Stimulated activated memory B cell treated with anti-CD40 and anti-IgM and Interleukin-4, amounts not matched to agents 10 μg/mL and 1 μg/mL and 100 μg/mL, for 72 hours (primary cell): ENCODE results near the gene ZNF219.

Experiments used
- ATAC-seq: fragments of 150-1000 bp; cut with Tn5 transposase; 2 replicates; pipeline ENCODE4 v1.10.0; 2021
- H3K27ac Mint-ChIP-seq: one replicate; pipeline ENCODE4 v1.8.0; 2022; ENCODE audit warnings: mild to moderate bottlenecking, mixed read lengths
- H3K27me3 Mint-ChIP-seq: one replicate; pipeline ENCODE4 v1.8.0; 2022; ENCODE audit warnings: mixed read lengths
- H3K36me3 Mint-ChIP-seq: one replicate; pipeline ENCODE4 v1.8.0; 2022; ENCODE audit warnings: mixed read lengths
- H3K4me1 Mint-ChIP-seq: one replicate; pipeline ENCODE4 v1.8.0; 2022; ENCODE audit warnings: mixed read lengths
- H3K4me3 Mint-ChIP-seq: one replicate; pipeline ENCODE4 v1.8.0; 2022; ENCODE audit warnings: mild to moderate bottlenecking, moderate library complexity, mixed read lengths
- H3K9me3 Mint-ChIP-seq: one replicate; pipeline ENCODE4 v1.8.0; 2022; ENCODE audit warnings: mixed read lengths

ZNF219 gene

GRCh38 chr14:21083565-21084325, 14.7 kb downstream of the ZNF219 start:
- no peak overlapping the region for H3K4me3 Mint-ChIP-seq
- peaks cover 16% of the 10 kb centered on the region for H3K27me3 Mint-ChIP-seq
- no peak overlapping the region for H3K27ac Mint-ChIP-seq
- no peak for ATAC-seq
- no peaks in the 10 kb centered on the region for H3K36me3 Mint-ChIP-seq
- peaks cover 14% of the 10 kb centered on the region for H3K4me1 Mint-ChIP-seq
- H3K9me3 Mint-ChIP-seq: no peaks in the 10 kb centered on the region

GRCh38 chr14:21081521-21082142, 16.8 kb downstream of the ZNF219 start:
- Mint-ChIP-seq H3K27me3 (peaks cover 16% of the 10 kb centered on the region), H3K36me3 (no peaks in the 10 kb centered on the region), H3K4me1 (peaks cover 9% of the 10 kb centered on the region), H3K9me3 (no peaks in the 10 kb centered on the region), H3K27ac (no peak overlapping the region), H3K4me3 (no peak overlapping the region)
- no peak for ATAC-seq

DNA sequence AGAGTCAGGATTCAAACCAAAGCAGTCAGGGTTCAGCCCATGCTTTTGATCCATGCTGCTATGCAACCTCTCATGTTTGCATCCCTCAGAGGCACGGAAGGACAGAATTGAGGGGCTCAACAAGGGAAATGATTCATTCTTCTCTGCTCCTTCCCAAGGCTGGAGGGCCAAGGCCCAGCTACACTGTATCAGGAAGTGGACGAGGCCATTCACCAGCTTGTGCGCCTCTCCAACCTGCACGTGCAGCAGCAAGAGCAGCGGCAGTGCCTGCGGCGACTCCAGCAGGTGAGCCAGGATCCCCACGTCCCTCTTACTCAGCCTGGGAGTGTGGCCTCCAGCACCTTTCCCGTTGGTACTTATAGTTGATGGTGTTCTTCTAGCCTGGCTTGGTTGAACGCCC, 19.7 kb downstream of the ZNF219 start:
- H3K9me3 Mint-ChIP-seq: no peaks in the 10 kb centered on the region
- no peak for ATAC-seq
- peaks cover 5% of the 10 kb centered on the region for H3K4me1 Mint-ChIP-seq
- no peaks in the 10 kb centered on the region for H3K36me3 Mint-ChIP-seq
- peaks cover 41% of the 10 kb centered on the region for H3K27me3 Mint-ChIP-seq
- H3K4me3 Mint-ChIP-seq: no peak overlapping the region
- no peak overlapping the region for H3K27ac Mint-ChIP-seq

DNA sequence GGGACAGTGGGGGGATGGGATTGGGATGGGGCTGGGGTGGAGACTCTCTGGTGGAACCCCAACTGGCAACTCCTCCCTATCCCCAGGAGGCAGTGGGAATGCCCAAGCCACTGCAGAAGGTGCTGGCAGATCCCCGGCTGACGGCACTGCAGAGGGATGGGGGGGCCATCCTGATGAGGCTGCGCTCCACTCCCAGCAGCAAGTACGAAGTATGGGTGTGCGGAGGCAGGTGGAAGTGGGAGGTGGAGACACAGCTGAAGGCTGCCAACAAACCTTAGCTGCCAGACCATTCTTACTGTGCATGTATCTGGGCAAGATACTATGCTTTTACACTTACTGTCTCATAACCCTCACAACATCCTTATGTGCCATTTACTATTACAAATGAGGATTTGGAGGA, 20.2 kb downstream of the ZNF219 start:
- Mint-ChIP-seq H3K4me1 (peaks cover 5% of the 10 kb centered on the region), H3K4me3 (no peak overlapping the region), H3K27me3 (peaks cover 45% of the 10 kb centered on the region), H3K36me3 (no peaks in the 10 kb centered on the region), H3K9me3 (no peaks in the 10 kb centered on the region), H3K27ac (no peak overlapping the region)
- ATAC-seq: no peak

- no peak overlapping the region for H3K27ac Mint-ChIP-seq
- H3K4me3 Mint-ChIP-seq: no peak overlapping the region
- H3K36me3 Mint-ChIP-seq: no peaks in the 10 kb centered on the region
- no peaks in the 10 kb centered on the region for H3K9me3 Mint-ChIP-seq
- ATAC-seq: no peak
- peaks cover 47% of the 10 kb centered on the region for H3K27me3 Mint-ChIP-seq
- H3K4me1 Mint-ChIP-seq: peaks cover 6% of the 10 kb centered on the region
Observed at GRCh38 chr14:21077672-21078071, 20.8 kb downstream of the ZNF219 start.

DNA sequence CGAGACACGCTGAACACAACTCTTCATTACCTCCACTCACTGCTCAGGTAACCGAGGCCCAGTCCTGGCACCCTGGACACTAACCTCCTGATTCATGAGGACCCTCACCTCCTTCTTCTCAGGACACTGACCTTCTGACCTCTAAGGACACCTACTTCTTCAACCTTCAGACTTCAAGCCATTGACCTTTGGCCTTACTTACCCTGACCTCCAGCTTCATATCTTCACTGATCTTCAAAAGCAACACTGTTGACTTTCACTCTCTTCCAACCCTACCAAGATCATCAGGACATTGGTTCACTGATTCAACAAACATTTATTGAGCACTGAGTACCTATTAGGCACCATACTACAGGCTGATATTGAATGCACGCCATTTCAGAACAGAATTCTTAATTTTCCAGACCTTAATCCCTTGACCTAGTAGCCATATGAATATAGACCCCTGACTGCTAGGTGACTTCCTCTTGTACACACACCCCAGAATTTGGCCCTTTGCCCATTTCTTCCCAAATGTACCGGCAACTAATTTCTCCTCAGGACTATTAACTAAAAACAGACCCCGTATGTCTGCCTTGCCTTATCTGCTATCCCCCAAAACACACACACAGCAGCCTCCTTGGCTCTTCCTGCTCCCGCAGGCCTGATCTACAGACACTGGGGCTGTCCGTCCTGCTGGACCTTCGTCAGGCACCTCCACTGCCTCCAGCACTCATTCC, 22.6 kb downstream of the ZNF219 start:
- H3K4me1 Mint-ChIP-seq: peaks cover 24% of the 10 kb centered on the region
- no peak for ATAC-seq
- no peaks in the 10 kb centered on the region for H3K9me3 Mint-ChIP-seq
- H3K27me3 Mint-ChIP-seq: peaks cover 35% of the 10 kb centered on the region
- H3K27ac Mint-ChIP-seq: no peak overlapping the region
- H3K4me3 Mint-ChIP-seq: no peak overlapping the region
- no peaks in the 10 kb centered on the region for H3K36me3 Mint-ChIP-seq

DNA sequence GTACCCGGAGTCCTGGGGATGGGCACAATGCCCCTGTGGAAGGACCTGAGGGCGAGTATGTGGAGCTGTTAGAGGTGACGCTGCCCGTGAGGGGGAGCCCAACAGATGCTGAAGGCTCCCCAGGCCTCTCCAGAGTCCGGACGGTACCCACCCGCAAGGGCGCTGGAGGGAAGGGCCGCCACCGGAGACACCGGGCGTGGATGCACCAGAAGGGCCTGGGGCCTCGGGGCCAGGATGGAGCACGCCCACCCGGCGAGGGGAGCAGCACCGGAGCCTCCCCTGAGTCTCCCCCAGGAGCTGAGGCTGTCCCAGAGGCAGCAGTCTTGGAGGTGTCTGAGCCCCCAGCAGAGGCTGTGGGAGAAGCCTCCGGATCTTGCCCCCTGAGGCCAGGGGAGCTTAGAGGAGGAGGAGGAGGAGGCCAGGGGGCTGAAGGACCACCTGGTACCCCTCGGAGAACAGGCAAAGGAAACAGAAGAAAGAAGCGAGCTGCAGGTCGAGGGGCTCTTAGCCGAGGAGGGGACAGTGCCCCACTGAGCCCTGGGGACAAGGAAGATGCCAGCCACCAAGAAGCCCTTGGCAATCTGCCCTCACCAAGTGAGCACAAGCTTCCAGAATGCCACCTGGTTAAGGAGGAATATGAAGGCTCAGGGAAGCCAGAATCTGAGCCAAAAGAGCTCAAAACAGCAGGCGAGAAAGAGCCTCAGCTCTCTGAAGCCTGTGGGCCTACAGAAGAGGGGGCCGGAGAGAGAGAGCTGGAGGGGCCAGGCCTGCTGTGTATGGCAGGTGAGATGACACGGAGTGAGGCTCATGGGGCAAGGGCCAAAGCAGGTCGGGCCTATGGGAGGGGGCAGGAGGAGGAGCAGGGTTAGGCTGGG, 23.8 kb downstream of the ZNF219 start:
- Mint-ChIP-seq H3K27ac (no peak overlapping the region), H3K27me3 (peaks cover 39% of the 10 kb centered on the region), H3K4me3 (no peak overlapping the region), H3K36me3 (no peaks in the 10 kb centered on the region), H3K9me3 (no peaks in the 10 kb centered on the region), H3K4me1 (peaks cover 32% of the 10 kb centered on the region)
- no peak for ATAC-seq

GRCh38 chr14:21073921-21074320, 24.5 kb downstream of the ZNF219 start:
- peaks cover 39% of the 10 kb centered on the region for H3K4me1 Mint-ChIP-seq
- H3K27ac Mint-ChIP-seq: no peak overlapping the region
- no peaks in the 10 kb centered on the region for H3K9me3 Mint-ChIP-seq
- no peaks in the 10 kb centered on the region for H3K36me3 Mint-ChIP-seq
- no peak for ATAC-seq
- H3K27me3 Mint-ChIP-seq: peaks cover 46% of the 10 kb centered on the region
- no peak overlapping the region for H3K4me3 Mint-ChIP-seq

- Mint-ChIP-seq H3K36me3 (no peaks in the 10 kb centered on the region), H3K4me1 (peaks cover 48% of the 10 kb centered on the region), H3K4me3 (no peak overlapping the region), H3K9me3 (no peaks in the 10 kb centered on the region), H3K27me3 (peaks cover 54% of the 10 kb centered on the region), H3K27ac (no peak overlapping the region)
- no peak for ATAC-seq
Observed at GRCh38 chr14:21072781-21073339, 25.6 kb downstream of the ZNF219 start.

GRCh38 chr14:21072031-21072473, 26.4 kb downstream of the ZNF219 start:
- H3K27me3 Mint-ChIP-seq: peaks cover 54% of the 10 kb centered on the region
- H3K4me3 Mint-ChIP-seq: peak overlapping the region; percentile 77
- no peaks in the 10 kb centered on the region for H3K36me3 Mint-ChIP-seq
- H3K4me1 Mint-ChIP-seq: peaks cover 42% of the 10 kb centered on the region
- no peaks in the 10 kb centered on the region for H3K9me3 Mint-ChIP-seq
- ATAC-seq: no peak
- peak overlapping the region; percentile 13 for H3K27ac Mint-ChIP-seq

DNA sequence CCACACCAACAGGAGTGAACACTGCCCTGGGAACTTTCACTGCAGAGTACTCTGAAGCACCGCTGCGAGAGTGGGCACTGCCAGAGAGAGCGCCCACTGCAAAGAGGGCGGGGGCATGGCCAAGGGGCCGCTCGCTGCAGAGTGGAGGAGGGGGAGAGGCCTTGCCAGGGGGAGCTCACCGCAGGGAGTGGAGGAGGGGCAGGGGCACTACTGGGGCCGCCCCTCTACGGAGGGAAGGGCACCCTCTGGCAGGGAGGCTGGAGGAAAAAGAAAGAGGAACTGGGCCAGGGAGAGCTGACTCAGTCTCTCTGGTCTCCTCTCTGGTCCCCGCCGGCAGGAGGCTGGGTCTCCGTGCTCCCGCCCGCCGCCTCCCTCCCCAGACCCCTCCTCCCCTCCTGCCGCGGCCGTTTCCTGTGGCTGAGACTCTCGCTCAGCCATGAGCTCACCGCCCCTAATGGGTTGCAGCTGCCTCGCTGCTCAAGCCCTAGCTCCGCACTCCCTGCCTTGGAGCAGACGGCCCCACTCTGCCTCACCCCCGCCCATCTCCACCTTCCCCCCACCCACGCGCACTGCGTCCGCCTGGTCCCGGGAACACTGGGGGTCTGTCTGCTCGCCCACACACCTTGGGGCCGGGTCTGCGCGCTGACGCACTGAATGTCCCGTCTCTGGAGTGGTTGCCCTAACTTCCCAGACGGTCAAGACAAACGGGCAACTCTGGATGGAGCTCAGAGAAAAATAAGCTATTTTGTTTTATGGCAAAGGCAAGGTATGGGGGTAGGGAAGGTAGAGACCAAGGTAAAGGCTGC, 27.0 kb downstream of the ZNF219 start:
- Mint-ChIP-seq H3K4me1 (peaks cover 42% of the 10 kb centered on the region), H3K27me3 (peaks cover 57% of the 10 kb centered on the region), H3K27ac (peak overlapping the region; percentile 13), H3K9me3 (no peaks in the 10 kb centered on the region), H3K4me3 (peak overlapping the region; percentile 77), H3K36me3 (no peaks in the 10 kb centered on the region)
- ATAC-seq: peak; percentile 83

GRCh38 chr14:21070610-21071224, 27.7 kb downstream of the ZNF219 start:
- Mint-ChIP-seq H3K36me3 (no peaks in the 10 kb centered on the region), H3K4me3 (peak overlapping the region; percentile 77), H3K9me3 (no peaks in the 10 kb centered on the region), H3K27me3 (peaks cover 57% of the 10 kb centered on the region), H3K4me1 (peaks cover 42% of the 10 kb centered on the region), H3K27ac (peak overlapping the region; percentile 13)
- peak; percentile 54 for ATAC-seq

GRCh38 chr14:21070083-21070609, 28.3 kb downstream of the ZNF219 start, which contains the start of gene ARHGEF40:
Gene ARHGEF40, plus strand, starts transcription at chr14:21070304. Its CDS starts 93 bp downstream, at chr14:21070397.
- peaks cover 59% of the 10 kb centered on the region for H3K27me3 Mint-ChIP-seq
- H3K27ac Mint-ChIP-seq: peak within 1 kb of the TSS; percentile 60
- H3K36me3 Mint-ChIP-seq: no peaks in the 10 kb centered on the region
- H3K9me3 Mint-ChIP-seq: no peaks in the 10 kb centered on the region
- peaks cover 42% of the 10 kb centered on the region for H3K4me1 Mint-ChIP-seq
- H3K4me3 Mint-ChIP-seq: peak within 1 kb of the TSS; percentile 80
- ATAC-seq: peak; percentile 19
